Mesendoderm (in vitro differentiated cells): ENCODE measurements around the gene TMEM238.
"Not testable (repeated sequence)": the region's sequence is repeated elsewhere in the genome, so short reads cannot be mapped to it uniquely, and the experiment has no call there.

Experiments
- DNase-seq: peaks from one replicate; pipeline ENCODE4 v3.0.0; 2013
- H2AK5ac ChIP-seq: 2 replicates; pipeline ENCODE4 v1.6.1; 2013; ENCODE audit warnings: low read length, inconsistent platforms
- H2BK120ac ChIP-seq: 2 replicates; pipeline ENCODE4 v1.6.1; 2013; ENCODE audit warnings: low read depth, mild to moderate bottlenecking, low read length, moderate library complexity, mixed read lengths
- H2BK15ac ChIP-seq: replicated peaks from 2 replicates; pipeline ENCODE4 v1.6.1; 2013; ENCODE audit warnings: low read depth, mild to moderate bottlenecking, moderate library complexity
- H2BK5ac ChIP-seq: 2 replicates; pipeline ENCODE4 v1.6.1; 2013; ENCODE audit warnings: low read length, inconsistent platforms
- H3K18ac ChIP-seq: 2 replicates; pipeline ENCODE4 v1.6.1; 2013; ENCODE audit warnings: mild to moderate bottlenecking, low read length, mixed read lengths
- H3K23ac ChIP-seq: one replicate; pipeline ENCODE4 v1.6.1; 2013; ENCODE audit warnings: low read length
- H3K27ac ChIP-seq: 2 replicates; pipeline ENCODE4 v1.5.1; 2013; ENCODE audit warnings: low read depth, mild to moderate bottlenecking, inconsistent platforms, low read length, moderate library complexity
- H3K27me3 ChIP-seq: 2 replicates; pipeline ENCODE4 v1.6.1; 2013; ENCODE audit warnings: low read length, control low read depth, mild to moderate bottlenecking, inconsistent platforms; ENCODE audit not compliant: insufficient read depth, poor library complexity
- H3K36me3 ChIP-seq: 2 replicates; pipeline ENCODE4 v1.6.1; 2013; ENCODE audit warnings: low read length, inconsistent platforms; ENCODE audit not compliant: control insufficient read depth, insufficient read depth
- H3K4ac ChIP-seq: one replicate; pipeline ENCODE4 v1.6.1; 2013; ENCODE audit warnings: low read depth, mild to moderate bottlenecking, low read length, moderate library complexity
- H3K4me1 ChIP-seq: 2 replicates; pipeline ENCODE4 v1.6.1; 2013; ENCODE audit warnings: low read depth, low read length, inconsistent platforms; ENCODE audit not compliant: control insufficient read depth
- H3K4me2 ChIP-seq: 2 replicates; pipeline ENCODE4 v1.6.1; 2013; ENCODE audit warnings: low read length
- H3K4me3 ChIP-seq: 2 replicates; pipeline ENCODE4 v1.5.1; 2013; ENCODE audit warnings: mild to moderate bottlenecking, low read length
- H3K56ac ChIP-seq: one replicate; pipeline ENCODE4 v1.6.1; 2013; ENCODE audit warnings: low read length
- H3K79me1 ChIP-seq: 2 replicates; pipeline ENCODE4 v1.6.1; 2013; ENCODE audit warnings: low read length, inconsistent platforms
- H3K79me2 ChIP-seq: 2 replicates; pipeline ENCODE4 v1.6.1; 2013; ENCODE audit warnings: mild to moderate bottlenecking, low read length; ENCODE audit not compliant: control insufficient read depth, insufficient read depth
- H3K9ac ChIP-seq: 2 replicates; pipeline ENCODE4 v1.6.1; 2013; ENCODE audit warnings: low read length, inconsistent platforms
- H4K5ac ChIP-seq: one replicate; pipeline ENCODE4 v1.6.1; 2013; ENCODE audit warnings: low read length
- H4K8ac ChIP-seq: one replicate; pipeline ENCODE4 v1.6.1; 2013; ENCODE audit warnings: low read depth, mild to moderate bottlenecking, control low read depth, low read length, moderate library complexity
- WGBS: extraction: QIAGEN DNeasy Blood & Tissue Kit; methylation state at CpG from one replicate; pipeline ENCODE4 v1.1.7; 2013; ENCODE audit warnings: low lambda C conversion rate, missing lambda C conversion rate; ENCODE audit not compliant: insufficient coverage; ENCODE audit errors: extremely low coverage; 5-methylcytosine and 5-hydroxymethylcytosine counted together

Gene TMEM238

GRCh38 chr19:55418185-55418584, 34.1 kb upstream of the TMEM238 start:
- WGBS: no CpG with 5 or more reads among the region's 7 CpGs
- no peaks in the 10 kb centered on the region for H3K79me1 ChIP-seq
- H3K4ac ChIP-seq: no peak overlapping the region
- no peak overlapping the region for H2BK120ac ChIP-seq
- H3K36me3 ChIP-seq: no peaks in the 10 kb centered on the region
- H3K27me3 ChIP-seq: no peaks in the 10 kb centered on the region
- H3K79me2 ChIP-seq: no peaks in the 10 kb centered on the region
- H2BK15ac ChIP-seq: no peak overlapping the region
- no peak overlapping the region for H3K23ac ChIP-seq
- no peak overlapping the region for H4K8ac ChIP-seq
- DNase-seq: peak; percentile 82
- no peak overlapping the region for H3K9ac ChIP-seq
- no peak overlapping the region for H3K4me3 ChIP-seq
- no peak overlapping the region for H4K5ac ChIP-seq
- H3K4me2 ChIP-seq: no peak overlapping the region
- no peaks in the 10 kb centered on the region for H3K4me1 ChIP-seq
- no peak overlapping the region for H3K27ac ChIP-seq
- peak overlapping the region; percentile 44 for H3K56ac ChIP-seq
- no peak overlapping the region for H3K18ac ChIP-seq
- no peak overlapping the region for H2AK5ac ChIP-seq
- no peak overlapping the region for H2BK5ac ChIP-seq

GRCh38 chr19:55410168-55410567, 26.1 kb upstream of the TMEM238 start:
- no peak overlapping the region for H2BK120ac ChIP-seq
- no peak overlapping the region for H4K5ac ChIP-seq
- no peak overlapping the region for H3K18ac ChIP-seq
- no peak overlapping the region for H4K8ac ChIP-seq
- no peak overlapping the region for H3K23ac ChIP-seq
- no peak overlapping the region for H3K56ac ChIP-seq
- H3K79me1 ChIP-seq: peaks cover 12% of the 10 kb centered on the region
- no peak overlapping the region for H2AK5ac ChIP-seq
- H3K4me3 ChIP-seq: no peak overlapping the region
- H3K27ac ChIP-seq: no peak overlapping the region
- no peak overlapping the region for H2BK15ac ChIP-seq
- peaks cover 8% of the 10 kb centered on the region for H3K36me3 ChIP-seq
- peaks cover 21% of the 10 kb centered on the region for H3K79me2 ChIP-seq
- no peak overlapping the region for H2BK5ac ChIP-seq
- no peaks in the 10 kb centered on the region for H3K27me3 ChIP-seq
- H3K4me2 ChIP-seq: no peak overlapping the region
- DNase-seq: no peak
- H3K4me1 ChIP-seq: peaks cover 10% of the 10 kb centered on the region
- no CpG with 5 or more reads among the region's 2 CpGs for WGBS
- H3K9ac ChIP-seq: no peak overlapping the region
- H3K4ac ChIP-seq: no peak overlapping the region

GRCh38 chr19:55409179-55409578, 25.1 kb upstream of the TMEM238 start:
- not testable (repeated sequence) for H3K36me3 ChIP-seq, H3K4me2 ChIP-seq, H3K4ac ChIP-seq, H2BK120ac ChIP-seq, H2BK15ac ChIP-seq, H3K4me3 ChIP-seq, H3K23ac ChIP-seq, H3K27me3 ChIP-seq, H4K8ac ChIP-seq, H3K9ac ChIP-seq, DNase-seq, H3K18ac ChIP-seq, H3K27ac ChIP-seq, H3K56ac ChIP-seq, H4K5ac ChIP-seq, H2BK5ac ChIP-seq, H2AK5ac ChIP-seq
- Histone ChIP-seq H3K79me2 (peaks cover 24% of the 10 kb centered on the region), H3K79me1 (peaks cover 13% of the 10 kb centered on the region), H3K4me1 (peaks cover 10% of the 10 kb centered on the region)
- WGBS: no CpG with 5 or more reads among the region's 8 CpGs

GRCh38 chr19:55408533-55408872, 24.4 kb upstream of the TMEM238 start:
- Histone ChIP-seq H3K18ac (peak overlapping the region; percentile 24), H3K4me2 (peak overlapping the region; percentile 9), H3K9ac (peak overlapping the region; percentile 48), H4K8ac (no peak overlapping the region), H2BK15ac (no peak overlapping the region), H3K79me1 (peaks cover 13% of the 10 kb centered on the region), H3K27ac (peak overlapping the region; percentile 76), H3K4me3 (no peak overlapping the region), H3K36me3 (peaks cover 9% of the 10 kb centered on the region), H3K79me2 (peaks cover 27% of the 10 kb centered on the region), H2BK5ac (peak overlapping the region; percentile 2), H3K27me3 (no peaks in the 10 kb centered on the region), H3K4me1 (peaks cover 10% of the 10 kb centered on the region), H4K5ac (peak overlapping the region; percentile 84), H3K4ac (peak overlapping the region; percentile 75), H3K56ac (peak overlapping the region; percentile 80), H2BK120ac (no peak overlapping the region), H2AK5ac (peak overlapping the region; percentile 5), H3K23ac (no peak overlapping the region)
- no CpG with 5 or more reads among the region's 9 CpGs for WGBS
- DNase-seq: no peak

- Histone ChIP-seq H2AK5ac (peak overlapping the region; percentile 5), H3K79me1 (peaks cover 14% of the 10 kb centered on the region), H3K79me2 (peaks cover 28% of the 10 kb centered on the region), H4K5ac (peak overlapping the region; percentile 43), H3K27ac (peak overlapping the region; percentile 98), H2BK15ac (no peak overlapping the region), H3K18ac (peak overlapping the region; percentile 43), H3K56ac (peak overlapping the region; percentile 97), H3K4me3 (no peak overlapping the region), H3K4me1 (peaks cover 10% of the 10 kb centered on the region), H3K9ac (peak overlapping the region; percentile 69), H3K36me3 (peaks cover 9% of the 10 kb centered on the region), H3K23ac (no peak overlapping the region), H3K4me2 (peak overlapping the region; percentile 38), H2BK120ac (peak overlapping the region; percentile 52), H4K8ac (no peak overlapping the region), H3K4ac (peak overlapping the region; percentile 75), H3K27me3 (no peaks in the 10 kb centered on the region), H2BK5ac (peak overlapping the region; percentile 95)
- peak; percentile 100 for DNase-seq
- no CpG with 5 or more reads among the region's 72 CpGs for WGBS
Observed at GRCh38 chr19:55407800-55408532, 23.9 kb upstream of the TMEM238 start.

GRCh38 chr19:55407550-55407799, 23.4 kb upstream of the TMEM238 start, which contains the start of gene UBE2S:
Gene UBE2S (minus strand): TSS chr19:55407788. CDS start chr19:55407589, 199 bp downstream.
- Histone ChIP-seq H3K36me3 (peaks cover 13% of the 10 kb centered on the region), H3K4me3 (peak within 1 kb of the TSS; percentile 91), H3K4me1 (peaks cover 10% of the 10 kb centered on the region), H3K23ac (peak within 1 kb of the TSS; percentile 91), H2BK120ac (peak within 1 kb of the TSS; percentile 52), H2AK5ac (peak within 1 kb of the TSS; percentile 5), H3K18ac (peak within 1 kb of the TSS; percentile 98), H3K4ac (peak within 1 kb of the TSS; percentile 85), H3K56ac (peak within 1 kb of the TSS; percentile 97), H3K9ac (peak within 1 kb of the TSS; percentile 97), H3K4me2 (peak within 1 kb of the TSS; percentile 38), H4K5ac (peak within 1 kb of the TSS; percentile 84), H3K79me2 (peaks cover 28% of the 10 kb centered on the region), H3K27ac (peak within 1 kb of the TSS; percentile 98), H2BK5ac (peak within 1 kb of the TSS; percentile 95), H3K79me1 (peaks cover 19% of the 10 kb centered on the region)
- H4K8ac ChIP-seq, H2BK15ac ChIP-seq, H3K27me3 ChIP-seq, DNase-seq: not testable (repeated sequence)
- no CpG with 5 or more reads among the region's 36 CpGs for WGBS
